Astrocyte (in vitro differentiated cells and primary cell): ENCODE results near the gene UBE2U. TPM values are rescaled to one million over a fixed set of nuclear protein-coding genes. Genes with fewer than 3 reads are reported as not detected.
"Not testable (repeated sequence)": the region's sequence is repeated elsewhere in the genome, so short reads cannot be mapped to it uniquely, and the experiment has no call there.

Source experiments
- DNase-seq: peaks from one replicate; pipeline ENCODE4 v3.0.0-alpha.2; 2010; ENCODE audit warnings: low read depth
- FAIRE-seq: peaks from 2 replicates; lab custom pipeline; 2011; peaks lifted over from hg19 to GRCh38; lab: Jason Lieb, UNC
- H2AFZ ChIP-seq: 2 replicates; pipeline ENCODE4 v1.6.0; 2012; ENCODE audit warnings: low read depth, low read length, inconsistent platforms
- H3K27ac ChIP-seq: 2 replicates; pipeline ENCODE4 v1.5.1; 2011; ENCODE audit warnings: low read depth, low read length, inconsistent platforms
- H3K27me3 ChIP-seq: 2 replicates; pipeline ENCODE4 v1.6.0; 2011; ENCODE audit warnings: low read length, inconsistent platforms; ENCODE audit not compliant: insufficient read depth
- H3K36me3 ChIP-seq: 2 replicates; pipeline ENCODE4 v1.5.1; 2011; ENCODE audit warnings: low read length, inconsistent platforms; ENCODE audit not compliant: insufficient read depth
- H3K4me1 ChIP-seq: 2 replicates; pipeline ENCODE4 v1.5.1; 2011; ENCODE audit warnings: low read length, inconsistent platforms; ENCODE audit not compliant: insufficient read depth
- H3K4me2 ChIP-seq: 2 replicates; pipeline ENCODE4 v1.6.0; 2012; ENCODE audit warnings: low read length, inconsistent platforms
- H3K4me3 ChIP-seq: 2 replicates; pipeline ENCODE4 v1.5.1; 2011; ENCODE audit warnings: low read depth, mild to moderate bottlenecking, low read length, inconsistent platforms; ENCODE audit not compliant: insufficient read depth
- H3K79me2 ChIP-seq: 2 replicates; pipeline ENCODE4 v1.6.0; 2012; ENCODE audit warnings: mild to moderate bottlenecking, low read length, inconsistent platforms; ENCODE audit not compliant: insufficient read depth
- H3K9ac ChIP-seq: 2 replicates; pipeline ENCODE4 v1.6.0; 2012; ENCODE audit warnings: mild to moderate bottlenecking, low read length, inconsistent platforms
- H3K9me3 ChIP-seq: 2 replicates; pipeline ENCODE4 v1.5.1; 2012; ENCODE audit warnings: low read depth, mild to moderate bottlenecking, low read length, inconsistent platforms; ENCODE audit not compliant: insufficient read depth
- H4K20me1 ChIP-seq: 2 replicates; pipeline ENCODE4 v1.6.0; 2012; ENCODE audit warnings: low read length, inconsistent platforms; ENCODE audit not compliant: insufficient read depth
- H3K27ac Mint-ChIP-seq: one replicate; pipeline ENCODE4 v1.8.0; 2021; ENCODE audit warnings: mild to moderate bottlenecking, mixed read lengths; ENCODE audit not compliant: unreplicated experiment
- H3K27me3 Mint-ChIP-seq: one replicate; pipeline ENCODE4 v1.8.0; 2021; ENCODE audit warnings: low read depth, mixed read lengths; ENCODE audit not compliant: unreplicated experiment
- H3K36me3 Mint-ChIP-seq: one replicate; pipeline ENCODE4 v1.8.0; 2021; ENCODE audit warnings: low read depth, mixed read lengths; ENCODE audit not compliant: unreplicated experiment
- H3K4me1 Mint-ChIP-seq: one replicate; pipeline ENCODE4 v1.8.0; 2021; ENCODE audit warnings: low read depth, mixed read lengths; ENCODE audit not compliant: unreplicated experiment
- H3K4me3 Mint-ChIP-seq: one replicate; pipeline ENCODE4 v1.8.0; 2021; ENCODE audit warnings: mild to moderate bottlenecking, moderate library complexity, mixed read lengths; ENCODE audit not compliant: unreplicated experiment
- H3K9me3 Mint-ChIP-seq: one replicate; pipeline ENCODE4 v1.8.0; 2021; ENCODE audit warnings: mild to moderate bottlenecking, mixed read lengths; ENCODE audit not compliant: unreplicated experiment
- EZH2 ChIP-seq: IDR thresholded peaks from 2 replicates; pipeline ENCODE4 v1.6.1; 2012; ENCODE audit warnings: mild to moderate bottlenecking, low read length, inconsistent platforms; ENCODE audit not compliant: insufficient read depth
- total RNA-seq: library from RNA; stranded (reverse); gene quantifications from 2 replicates; pipeline ENCODE4 v1.2.1, GENCODE V29; 2021
- TF ChIP-seq, protein P1 (sequence below): IDR thresholded peaks from 2 replicates; pipeline ENCODE4 v1.5.1; 2011; ENCODE audit warnings: low read depth, mild to moderate bottlenecking, inconsistent platforms, low read length, moderate library complexity; ENCODE audit not compliant: insufficient read depth

Gene UBE2U
- total RNA-seq, 1 donor from 2014 or later = not detected

DNA sequence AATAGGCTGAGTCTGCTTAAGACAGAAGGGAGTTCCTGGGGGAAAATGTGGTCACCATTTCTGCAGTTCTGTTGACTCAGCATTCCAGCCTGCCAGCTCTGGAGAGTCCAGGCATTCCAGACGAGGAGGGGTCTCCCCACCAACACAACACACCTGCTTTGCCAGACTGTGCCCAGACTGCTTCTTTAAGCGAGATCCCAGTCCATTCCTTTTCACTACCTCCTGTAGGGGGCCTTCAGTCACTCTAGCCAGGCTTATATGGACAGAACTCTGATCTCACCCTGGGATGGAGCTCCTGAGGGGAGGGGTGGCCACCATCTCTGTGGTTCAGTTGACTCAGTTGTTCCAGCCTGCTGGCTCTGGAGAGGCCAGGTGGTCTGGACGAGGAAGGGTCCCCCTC, 48.5 kb downstream of the UBE2U start:
- Mint-ChIP-seq H3K27ac (no peak overlapping the region), H3K36me3 (peaks cover 2% of the 10 kb centered on the region), H3K27me3 (peaks cover 2% of the 10 kb centered on the region), H3K4me1 (peaks cover 13% of the 10 kb centered on the region), H3K9me3 (peaks cover 11% of the 10 kb centered on the region), H3K4me3 (no peak overlapping the region)
- no peaks in the 10 kb centered on the region for H3K27me3 ChIP-seq
- H2AFZ ChIP-seq = no peak overlapping the region
- no peaks in the 10 kb centered on the region for H3K79me2 ChIP-seq
- H3K27ac ChIP-seq = no peak overlapping the region
- no peak overlapping the region for H3K4me3 ChIP-seq
- no peaks in the 10 kb centered on the region for H3K4me1 ChIP-seq
- TF ChIP-seq, protein P1, sequence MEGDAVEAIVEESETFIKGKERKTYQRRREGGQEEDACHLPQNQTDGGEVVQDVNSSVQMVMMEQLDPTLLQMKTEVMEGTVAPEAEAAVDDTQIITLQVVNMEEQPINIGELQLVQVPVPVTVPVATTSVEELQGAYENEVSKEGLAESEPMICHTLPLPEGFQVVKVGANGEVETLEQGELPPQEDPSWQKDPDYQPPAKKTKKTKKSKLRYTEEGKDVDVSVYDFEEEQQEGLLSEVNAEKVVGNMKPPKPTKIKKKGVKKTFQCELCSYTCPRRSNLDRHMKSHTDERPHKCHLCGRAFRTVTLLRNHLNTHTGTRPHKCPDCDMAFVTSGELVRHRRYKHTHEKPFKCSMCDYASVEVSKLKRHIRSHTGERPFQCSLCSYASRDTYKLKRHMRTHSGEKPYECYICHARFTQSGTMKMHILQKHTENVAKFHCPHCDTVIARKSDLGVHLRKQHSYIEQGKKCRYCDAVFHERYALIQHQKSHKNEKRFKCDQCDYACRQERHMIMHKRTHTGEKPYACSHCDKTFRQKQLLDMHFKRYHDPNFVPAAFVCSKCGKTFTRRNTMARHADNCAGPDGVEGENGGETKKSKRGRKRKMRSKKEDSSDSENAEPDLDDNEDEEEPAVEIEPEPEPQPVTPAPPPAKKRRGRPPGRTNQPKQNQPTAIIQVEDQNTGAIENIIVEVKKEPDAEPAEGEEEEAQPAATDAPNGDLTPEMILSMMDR = no peak
- no peak for TF ChIP-seq EZH2
- no peak overlapping the region for H3K4me2 ChIP-seq
- DNase-seq = no peak
- FAIRE-seq = no peak
- no peak overlapping the region for H3K9ac ChIP-seq
- H3K9me3 ChIP-seq = no peaks in the 10 kb centered on the region
- H4K20me1 ChIP-seq = no peaks in the 10 kb centered on the region
- no peaks in the 10 kb centered on the region for H3K36me3 ChIP-seq

DNA sequence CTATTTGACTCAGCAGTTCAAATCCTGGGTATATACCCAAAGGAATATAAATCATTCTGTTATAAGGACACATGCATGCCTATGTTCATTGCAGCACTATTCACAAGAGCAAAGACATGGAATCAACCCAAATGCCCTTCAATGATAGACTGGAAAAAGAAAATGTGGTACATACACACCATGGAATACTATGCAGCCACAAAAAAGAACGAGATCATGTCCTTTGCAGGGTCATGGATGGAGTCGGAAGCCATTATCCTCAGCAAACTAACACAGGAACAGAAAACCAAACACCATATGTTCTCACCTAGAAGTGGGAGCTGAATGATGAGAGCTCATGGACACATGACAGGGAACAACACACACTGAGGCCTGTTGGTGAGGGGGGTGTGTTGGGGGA, 53.8 kb downstream of the UBE2U start:
- not testable (repeated sequence) for H3K27ac ChIP-seq, H3K27me3 Mint-ChIP-seq

GRCh38 chr1:64258444-64258843, 55.0 kb downstream of the UBE2U start:
- H3K27ac ChIP-seq, H3K27me3 ChIP-seq, H3K9me3 ChIP-seq, H3K4me1 ChIP-seq, H3K9ac ChIP-seq, H3K4me3 Mint-ChIP-seq, H3K79me2 ChIP-seq, H2AFZ ChIP-seq, H3K36me3 ChIP-seq, H3K4me3 ChIP-seq, H3K4me2 ChIP-seq, H3K27me3 Mint-ChIP-seq, H3K9me3 Mint-ChIP-seq, H3K36me3 Mint-ChIP-seq, H4K20me1 ChIP-seq, DNase-seq, FAIRE-seq, H3K27ac Mint-ChIP-seq: not testable (repeated sequence)
- peaks cover 16% of the 10 kb centered on the region for H3K4me1 Mint-ChIP-seq

More for the DNA sequence above, 53.8 kb downstream of the UBE2U start:
- H3K4me1 ChIP-seq, H3K27ac Mint-ChIP-seq, DNase-seq, H4K20me1 ChIP-seq, H2AFZ ChIP-seq, H3K36me3 ChIP-seq, H3K4me3 ChIP-seq, FAIRE-seq, H3K79me2 ChIP-seq, H3K9me3 ChIP-seq, H3K4me2 ChIP-seq, H3K27me3 ChIP-seq, H3K9ac ChIP-seq, H3K4me3 Mint-ChIP-seq, H3K4me1 Mint-ChIP-seq, H3K36me3 Mint-ChIP-seq: not testable (repeated sequence)
- H3K9me3 Mint-ChIP-seq = peaks cover 11% of the 10 kb centered on the region

DNA sequence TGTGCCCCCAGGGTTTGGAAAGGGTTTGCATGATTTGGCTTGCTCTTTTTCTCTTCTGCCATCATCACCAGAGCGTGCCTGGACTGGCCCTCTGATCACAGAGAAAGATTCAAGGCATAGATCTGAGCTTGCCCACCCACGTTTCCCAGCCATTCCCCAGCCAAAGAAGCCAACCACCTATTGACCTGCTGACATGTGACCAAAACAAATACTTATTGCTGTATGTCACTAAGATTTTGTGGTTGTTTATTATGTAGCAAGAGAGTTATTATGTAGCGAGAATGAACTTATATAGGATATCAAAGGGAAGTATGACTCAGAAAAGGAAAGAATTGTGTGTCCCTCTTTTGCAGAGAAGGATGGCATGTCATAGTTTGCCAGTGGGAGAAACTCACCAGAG, 59.9 kb downstream of the UBE2U start:
- no peak overlapping the region for H3K4me3 ChIP-seq
- Mint-ChIP-seq H3K27me3 (no peaks in the 10 kb centered on the region), H3K9me3 (peaks cover 2% of the 10 kb centered on the region), H3K27ac (peak overlapping the region; percentile 36), H3K36me3 (no peaks in the 10 kb centered on the region), H3K4me1 (peaks cover 20% of the 10 kb centered on the region), H3K4me3 (no peak overlapping the region)
- no peaks in the 10 kb centered on the region for H3K9me3 ChIP-seq
- no peak for TF ChIP-seq EZH2
- TF ChIP-seq, protein P1 = no peak
- no peak overlapping the region for H2AFZ ChIP-seq
- H3K9ac ChIP-seq = no peak overlapping the region
- peaks cover 14% of the 10 kb centered on the region for H3K27me3 ChIP-seq
- H3K27ac ChIP-seq = no peak overlapping the region
- H3K36me3 ChIP-seq = no peaks in the 10 kb centered on the region
- no peaks in the 10 kb centered on the region for H3K79me2 ChIP-seq
- peaks cover 4% of the 10 kb centered on the region for H3K4me1 ChIP-seq
- no peak for DNase-seq
- no peak overlapping the region for H3K4me2 ChIP-seq
- no peaks in the 10 kb centered on the region for H4K20me1 ChIP-seq
- no peak for FAIRE-seq
